GM08714 (cell line): ENCODE results near the gene LEF1.

Source experiments
- H3K4me3 ChIP-seq: fragments of 200-500 bp; sonication (Bioruptor generic); 2 replicates; pipeline ENCODE4 v1.5.1; 2014; ENCODE audit warnings: mild to moderate bottlenecking, low read length, inconsistent platforms
- ZNF274 ChIP-seq: IDR thresholded peaks from 2 replicates; pipeline ENCODE4 v1.6.1; 2012; ENCODE audit warnings: mild to moderate bottlenecking, low read depth, low read length

LEF1 gene

GRCh38 chr4:108118505-108118904, 50.2 kb downstream of the LEF1 start:
- H3K4me3 ChIP-seq = no peak overlapping the region

GRCh38 chr4:108117418-108118182, 51.1 kb downstream of the LEF1 start:
- no peak overlapping the region for H3K4me3 ChIP-seq
- no peak for TF ChIP-seq ZNF274

More at GRCh38 chr4:108118505-108118904, 50.2 kb downstream of the LEF1 start:
- TF ChIP-seq ZNF274 = no peak

- TF ChIP-seq ZNF274 = no peak
- no peak overlapping the region for H3K4me3 ChIP-seq
Observed at GRCh38 chr4:108116423-108117168, 52.1 kb downstream of the LEF1 start.

- TF ChIP-seq ZNF274 = no peak
Observed at GRCh38 chr4:108115168-108115526, 53.6 kb downstream of the LEF1 start.

GRCh38 chr4:108114503-108114902, 54.2 kb downstream of the LEF1 start:
- no peak overlapping the region for H3K4me3 ChIP-seq
- no peak for TF ChIP-seq ZNF274

More at GRCh38 chr4:108115168-108115526, 53.6 kb downstream of the LEF1 start:
- H3K4me3 ChIP-seq = no peak overlapping the region

GRCh38 chr4:108113229-108113628, 55.5 kb downstream of the LEF1 start:
- no peak for TF ChIP-seq ZNF274
- H3K4me3 ChIP-seq = no peak overlapping the region

- H3K4me3 ChIP-seq = no peak overlapping the region
- TF ChIP-seq ZNF274 = no peak
Observed at GRCh38 chr4:108111781-108112180, 57.0 kb downstream of the LEF1 start.

GRCh38 chr4:108110450-108110849, 58.3 kb downstream of the LEF1 start:
- TF ChIP-seq ZNF274 = no peak
- H3K4me3 ChIP-seq = no peak overlapping the region

- TF ChIP-seq ZNF274 = no peak
- no peak overlapping the region for H3K4me3 ChIP-seq
Observed at GRCh38 chr4:108109997-108110416, 58.7 kb downstream of the LEF1 start.

GRCh38 chr4:108109111-108109510, 59.6 kb downstream of the LEF1 start:
- TF ChIP-seq ZNF274 = no peak
- H3K4me3 ChIP-seq = no peak overlapping the region

GRCh38 chr4:108107729-108108382, 60.9 kb downstream of the LEF1 start:
- no peak overlapping the region for H3K4me3 ChIP-seq
- TF ChIP-seq ZNF274 = no peak

- no peak for TF ChIP-seq ZNF274
- H3K4me3 ChIP-seq = no peak overlapping the region
Observed at GRCh38 chr4:108107101-108107500, 61.6 kb downstream of the LEF1 start.

GRCh38 chr4:108106186-108106585, 62.5 kb downstream of the LEF1 start:
- TF ChIP-seq ZNF274 = no peak
- H3K4me3 ChIP-seq = no peak overlapping the region

- no peak overlapping the region for H3K4me3 ChIP-seq
- TF ChIP-seq ZNF274 = no peak
Observed at GRCh38 chr4:108103099-108103862, 65.5 kb downstream of the LEF1 start.

GRCh38 chr4:108100827-108101226, 67.9 kb downstream of the LEF1 start:
- no peak for TF ChIP-seq ZNF274

More at GRCh38 chr4:108100827-108101226, 67.9 kb downstream of the LEF1 start:
- H3K4me3 ChIP-seq = no peak overlapping the region
